ENCODE data around the gene HCLS1.
"Not testable (repeated sequence)": the region's sequence is repeated elsewhere in the genome, so short reads cannot be mapped to it uniquely, and the experiment has no call there.

Gene HCLS1

DNA sequence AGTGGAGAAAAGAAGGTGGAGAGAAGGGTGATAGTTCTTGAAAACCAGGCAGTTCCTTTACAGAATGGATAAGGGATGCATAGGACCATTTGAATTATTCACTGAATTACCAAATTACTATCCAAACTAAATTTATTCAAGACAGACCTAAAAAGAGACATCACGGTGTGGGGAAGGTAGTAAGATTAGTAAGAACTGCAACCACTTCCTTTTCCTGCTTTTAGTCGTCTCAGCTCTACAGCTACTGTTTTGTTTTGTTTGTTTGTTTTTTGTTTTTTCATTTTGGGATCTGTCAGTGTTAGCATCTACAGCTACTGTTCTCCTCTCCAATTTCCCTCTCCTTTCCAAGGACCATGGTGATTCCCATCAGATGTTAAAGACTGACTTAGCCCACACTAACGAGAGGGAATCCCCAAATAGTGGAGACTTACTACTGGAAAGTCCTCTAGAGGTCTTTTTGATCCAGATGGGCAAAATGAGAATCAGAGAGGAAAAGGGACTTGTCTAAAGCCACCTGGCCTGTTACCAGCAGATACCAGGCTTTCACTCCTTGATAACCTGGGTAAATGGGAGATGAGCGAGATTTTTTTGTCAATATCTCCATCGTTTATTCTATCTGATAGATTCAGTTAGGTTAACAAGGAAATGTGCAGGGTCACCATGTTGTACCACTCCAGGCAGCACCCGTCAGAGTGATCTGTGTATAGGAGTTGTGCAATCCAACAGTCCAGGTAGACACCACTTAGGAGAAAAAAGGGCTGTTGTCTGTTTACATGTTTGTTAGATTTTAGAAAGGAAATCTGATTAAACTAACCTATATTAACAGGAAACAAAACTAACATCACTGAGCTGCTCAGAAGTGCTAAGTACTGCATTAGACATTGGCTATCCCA, 6.0 kb downstream of the HCLS1 start:
- DNase-seq (ENCODE audit: low spot score) = no peak

DNA sequence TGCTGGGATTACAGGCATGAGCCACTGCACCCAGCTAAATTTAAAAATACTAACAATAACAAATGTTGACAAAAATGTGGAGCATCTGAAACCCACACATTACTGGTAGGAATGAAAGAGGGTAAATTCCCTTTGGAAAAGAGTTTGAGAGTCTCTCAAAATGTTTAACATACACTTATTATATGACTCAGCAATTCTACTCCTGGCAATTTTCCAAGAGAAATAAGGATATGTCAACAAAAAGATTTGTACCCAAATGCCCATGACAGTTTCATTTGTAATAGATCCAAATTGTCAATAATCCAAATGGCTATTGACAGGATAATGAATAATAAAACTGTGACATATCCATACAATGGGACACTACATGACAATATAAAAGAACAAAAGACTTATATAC, 9.0 kb downstream of the HCLS1 start:
- DNase-seq (ENCODE audit: low spot score) = no peak

DNA sequence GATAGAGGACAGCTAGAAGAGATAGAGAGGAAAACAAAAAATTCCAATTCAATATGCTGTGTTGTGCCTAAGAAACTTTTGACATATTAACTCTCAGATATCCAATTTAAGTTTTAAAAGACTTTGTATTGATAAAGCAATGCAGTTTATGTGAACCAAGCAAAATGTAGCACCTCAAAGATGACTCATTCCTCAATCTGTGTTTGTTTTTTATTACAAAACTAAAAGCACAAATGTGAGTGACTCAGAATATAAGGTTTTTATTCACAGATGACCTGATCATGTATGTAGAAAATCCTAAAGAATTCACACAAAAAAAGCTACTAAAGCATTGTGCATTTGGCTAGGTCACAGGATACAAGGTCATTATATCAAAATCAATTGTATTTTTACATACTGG, 11.1 kb downstream of the HCLS1 start:
- DNase-seq (ENCODE audit: low spot score) = no peak

DNA sequence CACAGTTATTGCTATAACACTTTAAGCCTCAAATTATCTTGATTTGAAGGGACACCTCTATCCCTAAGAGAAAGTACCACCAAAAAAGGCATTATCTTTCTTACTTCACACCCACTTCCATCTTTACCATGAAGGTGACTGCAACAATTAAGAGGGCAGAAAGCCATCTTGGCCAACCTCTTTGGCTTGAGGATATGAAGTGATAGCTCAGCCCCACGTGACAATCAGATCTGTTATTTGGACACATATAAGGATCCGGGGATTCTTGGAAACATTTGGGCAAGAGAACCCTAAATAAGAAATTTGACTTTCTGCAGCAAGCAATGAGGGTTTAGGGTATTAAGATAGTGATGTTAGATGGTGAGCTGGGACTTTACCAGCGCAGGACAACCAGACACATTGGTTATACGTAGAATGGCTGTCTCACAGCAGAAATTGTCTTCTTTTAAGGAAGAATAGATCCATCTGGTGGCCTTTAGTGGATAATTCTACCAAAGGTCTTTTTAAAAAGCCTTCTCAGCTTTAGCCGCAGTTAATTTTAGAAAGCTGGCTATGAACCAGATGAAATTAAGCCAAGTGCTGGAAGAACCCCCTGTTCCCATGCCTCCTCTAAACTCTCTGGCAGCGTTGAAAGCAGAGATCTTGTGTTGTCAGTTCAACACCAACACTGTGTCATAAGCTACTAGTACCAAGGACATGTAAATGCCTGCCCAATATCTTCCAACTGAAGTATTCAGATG, 12.3 kb downstream of the HCLS1 start:
- DNase-seq (ENCODE audit: low spot score) = no peak

DNA sequence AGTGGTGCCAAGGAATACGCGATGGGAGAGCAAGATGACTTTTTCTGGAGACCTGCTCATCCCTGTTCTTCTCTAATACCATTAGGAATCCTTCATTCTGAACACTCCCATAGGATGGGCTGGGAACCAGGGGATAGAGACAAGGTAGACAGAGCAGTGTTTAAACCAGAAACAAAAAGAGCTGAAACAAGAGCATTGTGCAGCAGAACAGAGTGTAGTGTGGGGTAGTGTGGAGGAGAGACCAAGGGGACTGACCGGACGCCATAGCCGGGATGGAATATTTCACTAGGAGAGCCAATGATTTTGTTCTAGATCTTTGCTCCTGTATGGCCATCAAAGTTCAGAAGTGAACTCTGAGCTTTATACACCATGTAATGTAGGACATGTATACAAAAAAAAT, 15.6 kb downstream of the HCLS1 start:
- DNase-seq (ENCODE audit: low spot score) = no peak

DNA sequence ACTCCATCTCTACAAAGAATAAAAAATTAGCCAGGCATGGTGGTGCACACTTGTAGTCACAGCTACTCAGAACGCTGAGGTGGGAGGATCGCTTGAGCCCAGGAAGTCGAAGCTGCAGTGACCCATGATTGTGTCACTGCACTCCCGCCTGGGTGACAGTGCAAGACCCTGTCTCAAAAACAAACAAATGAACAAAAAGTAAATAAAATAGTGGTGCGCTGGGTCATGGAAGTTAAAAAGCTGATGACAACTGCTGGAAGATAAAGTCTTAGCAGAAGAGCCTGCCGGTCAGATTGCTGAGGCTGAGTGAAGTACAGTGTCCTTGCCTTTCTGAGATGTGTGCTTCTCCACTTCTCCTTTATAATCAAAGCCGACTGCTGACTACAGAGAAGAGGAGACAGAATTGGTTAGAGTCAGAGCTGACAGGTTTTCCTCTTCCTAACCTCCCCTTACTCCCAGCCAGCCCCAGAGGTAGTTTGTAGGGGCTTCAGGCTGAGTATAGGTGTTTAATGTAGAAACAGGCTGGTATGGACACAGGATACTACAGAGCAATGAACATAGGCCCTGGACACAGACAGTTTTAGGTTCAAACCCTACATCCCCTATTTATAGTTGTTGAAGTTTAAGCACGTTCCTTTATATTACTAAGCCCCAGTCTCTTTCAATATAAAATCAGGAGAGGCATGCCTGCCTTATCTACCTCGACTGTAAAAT, 17.9 kb downstream of the HCLS1 start:
- DNase-seq (ENCODE audit: low spot score) = no peak

DNA sequence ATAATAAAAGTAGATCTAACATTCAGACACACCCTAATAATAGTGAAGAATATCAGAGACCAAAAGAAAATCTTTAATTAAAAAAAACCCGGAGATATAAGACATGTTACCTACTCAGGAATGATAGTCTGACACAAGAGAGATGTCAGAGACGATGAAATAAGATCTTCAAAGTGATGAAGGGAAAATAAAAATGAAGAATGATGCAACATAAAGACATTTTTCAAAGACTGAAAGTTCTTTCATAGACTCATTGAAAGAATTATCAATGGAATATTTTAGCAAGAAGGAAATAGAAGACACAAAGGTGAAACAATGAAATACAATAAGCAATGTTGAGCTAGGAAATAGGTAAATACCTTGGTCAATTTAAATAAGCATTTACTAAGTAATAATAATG, 19.6 kb downstream of the HCLS1 start:
- DNase-seq (ENCODE audit: low spot score) = no peak

DNA sequence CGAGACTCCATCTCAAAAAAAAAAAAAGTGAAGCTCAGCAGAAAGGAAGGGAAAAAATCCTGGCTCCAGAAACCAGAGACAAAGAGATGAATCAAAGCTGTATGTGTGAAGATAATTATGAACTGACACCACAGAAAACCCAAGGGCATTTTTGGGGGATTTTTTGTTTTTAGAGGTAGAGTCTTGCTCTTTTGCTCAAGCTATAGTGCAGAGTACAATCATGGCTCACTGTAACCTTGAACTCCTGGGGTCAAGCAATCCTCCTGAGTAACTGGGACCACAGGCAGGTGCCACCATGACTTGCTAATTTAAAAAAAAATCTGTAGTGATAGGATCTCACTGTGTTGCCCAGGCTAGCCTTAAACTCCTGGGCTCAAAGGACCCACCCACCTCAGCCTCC, 22.8 kb downstream of the HCLS1 start:
- DNase-seq (ENCODE audit: low spot score) = no peak

DNA sequence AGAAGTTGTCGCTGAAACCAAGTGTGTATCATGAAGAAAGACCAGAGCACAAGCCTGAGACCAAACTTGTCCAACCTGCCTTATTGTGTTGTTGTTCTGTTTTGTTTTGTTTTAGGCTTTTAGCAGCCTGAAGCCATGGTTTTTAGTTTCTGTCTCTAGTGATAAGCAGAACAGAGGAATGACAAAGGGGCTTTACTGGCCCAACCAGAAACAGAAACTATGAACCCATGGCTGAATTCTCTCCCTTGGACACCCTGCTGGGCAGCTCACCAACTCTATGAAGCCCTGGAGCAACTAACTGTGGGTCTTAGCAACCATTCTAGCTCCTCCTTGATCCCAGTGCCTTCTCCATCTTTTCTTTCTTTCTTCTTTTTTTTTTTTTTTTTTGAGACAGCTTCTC, 30.3 kb downstream of the HCLS1 start:
- no peak for DNase-seq (ENCODE audit: low spot score)

DNA sequence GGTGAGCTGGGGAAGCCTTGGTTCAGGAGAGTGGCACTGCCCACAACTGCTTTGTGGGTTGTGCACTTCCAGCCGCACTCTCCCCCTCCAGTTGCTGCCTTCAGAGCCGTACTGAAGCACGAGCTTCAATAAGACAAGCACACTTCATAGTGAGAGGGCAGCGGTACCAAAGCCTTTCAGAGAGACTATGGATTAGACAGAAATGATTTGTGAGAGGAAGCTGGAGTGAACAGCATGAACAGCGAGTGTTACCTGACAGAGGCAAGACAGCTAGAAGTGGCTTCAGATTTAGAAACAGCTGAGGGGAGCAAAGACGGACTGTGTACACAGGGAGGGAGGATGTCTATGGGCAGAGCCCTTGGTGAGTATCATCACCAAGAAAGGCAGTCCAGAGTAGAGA, 31.1 kb downstream of the HCLS1 start:
- no peak for DNase-seq (ENCODE audit: low spot score)

DNA sequence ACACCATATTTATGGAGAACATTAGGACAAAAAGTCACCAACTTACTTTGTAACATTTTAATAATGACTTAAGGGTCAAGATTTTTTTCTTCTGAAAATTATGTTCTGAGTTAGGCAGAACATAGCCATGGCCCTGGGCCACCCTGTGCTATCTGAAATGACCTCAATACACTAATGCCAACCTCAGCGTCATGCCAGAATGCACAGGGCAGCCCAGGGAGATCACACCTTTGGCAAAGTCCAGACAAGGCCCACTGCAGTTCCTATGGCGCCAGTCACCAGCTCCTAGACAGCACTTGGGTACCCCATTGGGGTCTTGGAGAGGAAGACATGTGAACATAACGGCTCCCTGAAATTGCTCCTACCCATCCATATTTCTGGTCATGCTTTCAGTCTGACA, 33.1 kb downstream of the HCLS1 start:
- DNase-seq (ENCODE audit: low spot score) = no peak

DNA sequence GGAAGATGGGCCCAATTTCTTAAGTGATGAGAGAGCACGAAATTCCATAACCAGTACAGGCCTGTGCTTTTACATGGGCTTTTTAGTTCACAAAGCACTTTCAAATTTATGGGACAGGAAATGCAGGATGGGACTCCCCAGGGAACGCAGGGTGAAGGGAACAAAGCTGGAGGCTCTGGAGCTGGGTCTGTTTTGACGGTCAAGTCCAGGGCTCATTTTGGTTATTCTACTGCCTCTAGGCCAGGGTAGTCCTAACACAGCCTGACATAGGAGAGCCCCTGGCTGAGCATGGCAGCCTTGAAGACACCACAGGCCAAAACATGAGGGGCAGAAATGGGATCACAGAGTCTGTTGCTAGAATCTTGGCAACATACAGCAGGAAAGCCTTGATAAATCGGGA, 33.5 kb downstream of the HCLS1 start:
- DNase-seq (ENCODE audit: low spot score) = no peak

DNA sequence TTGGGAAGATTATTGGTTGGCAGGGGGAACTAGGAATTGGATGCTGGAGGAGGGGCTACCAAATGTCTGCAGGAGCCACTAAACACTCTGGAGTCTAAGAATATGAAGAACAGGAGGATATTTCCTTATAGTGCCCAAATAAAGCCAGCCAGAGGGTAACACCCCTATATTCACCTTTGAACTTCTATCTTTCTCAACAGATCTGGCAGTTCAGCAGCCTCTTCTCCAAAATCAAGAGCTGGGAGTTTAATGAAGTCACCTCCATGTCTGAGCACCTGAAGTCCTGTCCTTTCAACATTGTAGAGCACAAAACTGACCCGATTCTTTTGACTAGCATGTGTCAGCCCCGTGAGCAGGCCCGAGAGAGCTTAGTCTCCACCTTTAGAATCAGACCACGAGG, 34.2 kb downstream of the HCLS1 start:
- no peak for DNase-seq (ENCODE audit: low spot score)

DNA sequence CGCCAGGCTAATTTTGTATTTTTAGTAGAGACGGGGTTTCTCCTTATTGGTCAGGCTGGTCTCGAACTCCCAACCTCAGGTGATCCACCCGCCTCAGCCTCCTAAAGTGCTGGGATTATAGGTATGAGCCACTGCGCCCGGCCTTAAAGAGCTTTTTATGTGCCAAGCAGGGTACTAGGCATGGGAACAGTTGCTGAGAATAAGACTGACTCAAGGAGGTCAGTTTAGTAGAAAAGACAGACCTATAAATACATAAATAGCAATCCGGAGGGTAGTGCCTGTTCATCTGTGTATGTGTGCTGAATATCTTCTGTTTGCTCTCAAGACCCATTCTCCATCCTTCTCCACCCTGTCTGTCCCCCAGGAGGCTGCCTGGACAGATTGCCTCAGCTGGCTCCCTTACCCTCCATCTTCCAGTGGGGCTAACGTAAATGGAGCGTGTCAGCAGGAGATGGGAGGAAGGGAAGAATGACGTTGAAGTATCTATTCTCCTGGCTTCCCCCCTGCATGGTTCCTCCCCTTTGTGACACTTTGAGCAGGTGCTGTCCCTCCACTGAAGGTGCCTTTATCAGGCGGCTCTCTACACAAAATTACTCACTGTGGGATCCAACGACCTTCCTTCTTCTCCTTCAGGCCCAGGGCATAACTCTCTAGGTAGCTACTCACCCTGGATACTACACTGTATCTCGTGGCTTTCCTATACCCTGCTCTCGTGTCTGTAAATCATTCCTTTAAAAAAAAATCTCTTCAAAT, 36.4 kb downstream of the HCLS1 start:
- DNase-seq (ENCODE audit: low spot score) = no peak

DNA sequence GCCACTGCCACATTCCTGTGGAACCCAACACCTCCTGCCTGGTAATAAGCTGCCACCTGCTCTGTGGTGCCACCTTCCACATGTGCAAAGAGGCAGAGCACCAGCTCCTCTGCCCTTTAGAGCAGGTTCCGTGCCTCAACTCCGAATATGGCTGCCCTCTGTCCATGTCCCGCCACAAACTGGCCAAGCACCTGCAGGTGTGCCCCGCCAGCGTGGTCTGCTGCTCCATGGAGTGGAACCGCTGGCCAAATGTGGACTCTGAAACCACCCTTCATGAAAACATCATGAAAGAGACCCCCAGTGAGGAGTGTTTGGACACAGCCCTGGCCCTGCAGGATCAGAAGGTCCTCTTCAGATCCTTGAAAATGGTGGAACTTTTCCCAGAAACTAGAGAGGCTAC, 39.2 kb downstream of the HCLS1 start:
- DNase-seq (ENCODE audit: low spot score) = no peak

DNA sequence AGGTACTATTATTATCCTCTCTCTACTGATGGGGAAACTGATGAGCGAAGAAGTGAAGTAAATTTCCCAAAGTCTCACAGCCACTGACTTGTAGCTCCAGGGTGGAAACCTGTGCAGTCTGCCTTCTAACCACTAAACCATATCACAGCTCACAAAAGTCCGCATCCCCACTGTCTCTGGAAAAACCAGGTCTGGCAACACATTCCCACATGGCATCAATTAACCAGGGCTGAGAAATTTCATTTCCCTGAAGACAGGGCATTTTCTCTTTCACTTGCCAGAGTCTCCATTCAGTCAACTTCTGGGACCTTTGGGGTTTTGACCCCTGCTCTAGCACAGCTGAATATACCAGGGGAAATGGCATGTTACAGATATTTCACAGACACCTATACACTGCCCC, 41.0 kb downstream of the HCLS1 start:
- no peak for DNase-seq (ENCODE audit: low spot score)

DNA sequence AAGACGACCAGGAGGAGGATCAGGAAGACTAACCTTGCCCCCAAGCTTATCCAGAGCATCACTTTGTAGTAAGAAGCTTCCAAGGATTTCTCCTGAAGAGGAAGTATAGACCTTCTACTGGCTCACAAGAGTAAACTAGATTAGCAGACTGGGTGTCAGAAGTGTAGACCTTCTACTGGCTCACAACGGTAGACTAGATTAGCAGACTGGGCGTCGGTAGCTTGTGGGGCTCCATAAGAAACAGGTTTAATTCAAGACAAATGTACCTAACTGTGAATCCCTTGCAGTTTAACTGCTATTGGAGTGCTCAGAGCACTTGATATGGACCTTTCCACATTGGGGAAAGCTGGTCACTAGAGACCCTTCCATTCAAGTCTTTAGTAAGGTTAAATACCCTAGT, 54.6 kb downstream of the HCLS1 start:
- no peak for DNase-seq (ENCODE audit: low spot score)

DNA sequence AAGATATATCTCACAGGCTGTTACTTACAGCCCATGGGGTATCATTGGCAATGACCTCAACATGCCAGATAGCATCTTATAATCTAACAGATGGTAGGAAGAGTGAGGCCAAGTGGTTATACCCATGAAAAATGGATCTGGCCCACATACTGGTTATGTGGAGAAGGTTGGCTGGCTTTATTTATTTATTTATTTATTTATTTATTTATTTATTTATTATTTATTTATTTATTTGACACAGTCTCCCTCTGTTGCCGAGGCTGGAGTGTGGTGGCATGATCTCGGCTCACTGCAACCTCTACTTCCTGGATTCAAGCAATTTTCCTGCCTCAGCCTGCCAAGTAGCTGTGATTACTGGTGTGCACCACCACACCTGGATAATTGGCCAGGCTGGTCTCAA, 55.9 kb downstream of the HCLS1 start:
- DNase-seq (ENCODE audit: low spot score) = no peak

DNA sequence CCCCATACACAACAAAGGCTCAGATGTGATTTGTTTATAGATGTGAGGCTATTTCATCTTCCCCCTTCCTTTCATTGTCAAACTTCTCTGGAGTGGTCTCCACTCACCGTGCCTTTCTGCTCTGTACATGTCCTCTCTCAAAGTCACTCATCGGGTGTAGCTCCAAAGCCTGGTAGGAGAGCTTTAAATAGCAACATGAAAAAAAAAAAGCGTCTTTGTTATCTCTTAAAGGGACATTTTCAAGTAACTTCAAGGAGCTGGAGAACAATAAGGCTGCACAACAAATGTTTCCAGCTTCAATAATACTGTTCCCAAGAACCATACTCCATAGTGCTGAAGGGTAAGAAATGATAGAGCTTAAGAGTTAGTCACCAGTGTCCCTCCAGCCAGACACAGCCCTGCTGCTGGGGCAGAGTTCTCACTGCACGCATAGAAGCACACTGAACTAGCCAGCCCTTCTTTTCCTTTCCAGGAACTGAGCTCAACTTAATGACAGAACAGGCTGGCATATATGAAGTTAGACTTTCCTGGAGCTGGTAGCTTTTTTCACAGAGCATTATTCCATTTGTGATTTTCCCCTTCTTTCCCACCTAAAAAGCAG, 59.4 kb downstream of the HCLS1 start:
- DNase-seq (ENCODE audit: low spot score) = no peak

DNA sequence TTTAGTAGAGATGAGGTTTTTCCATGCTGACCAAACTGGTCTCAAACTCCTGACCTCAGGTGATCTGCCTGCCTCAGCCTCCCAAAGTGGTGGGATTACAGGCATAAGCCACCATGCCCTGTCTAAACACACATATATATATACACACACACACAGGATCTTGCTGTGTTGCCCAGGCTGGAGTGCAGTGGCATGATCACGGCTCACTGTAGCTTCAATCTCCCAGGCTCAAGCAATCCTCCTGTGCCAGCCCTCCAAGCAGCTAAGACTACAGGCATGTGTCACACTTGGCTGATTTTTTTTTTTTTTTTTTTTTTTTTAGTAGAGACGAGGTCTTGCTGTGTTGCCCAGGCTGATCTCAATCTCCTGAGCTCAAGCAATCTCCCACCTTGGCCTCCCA, 60.8 kb downstream of the HCLS1 start:
- DNase-seq (ENCODE audit: low spot score) = not testable (repeated sequence)

DNA sequence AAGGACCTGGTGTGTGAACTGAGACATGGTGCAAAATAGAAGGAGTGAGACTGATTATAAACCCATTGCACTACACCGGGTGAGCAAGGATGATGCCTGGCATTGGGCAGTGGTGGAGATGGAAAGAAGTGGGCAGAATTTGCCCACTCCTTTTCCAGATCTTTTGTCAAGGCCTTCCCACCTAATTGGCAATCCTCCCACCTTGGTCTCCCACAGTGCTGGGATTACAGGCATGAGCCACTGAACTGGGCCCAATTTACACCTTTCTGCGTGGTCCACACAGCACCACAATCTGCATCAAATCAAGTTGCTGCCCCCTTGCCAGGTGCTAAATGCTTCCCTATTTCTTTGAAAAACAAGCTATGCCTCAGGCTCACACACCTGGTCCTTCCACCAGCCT, 62.1 kb downstream of the HCLS1 start:
- DNase-seq (ENCODE audit: low spot score) = no peak

Data from AG08396 (cell line).